OCI-LY1 (cell line): ENCODE data around the gene HYDIN.
"Not testable (repeated sequence)": the region's sequence is repeated elsewhere in the genome, so short reads cannot be mapped to it uniquely, and the experiment has no call there.

Source experiments
- H2AFZ ChIP-seq: fragments of 200-600 bp; sonication (generic), shearing (Covaris generic); 2 replicates; pipeline ENCODE4 v1.6.0; 2014; ENCODE audit warnings: antibody characterized with exemption, mild to moderate bottlenecking, low read length
- H3F3A ChIP-seq: fragments of 200-600 bp; sonication (generic), shearing (Covaris generic); 2 replicates; pipeline ENCODE4 v1.6.0; 2014; ENCODE audit warnings: mild to moderate bottlenecking, antibody characterized with exemption, low read length, moderate library complexity; ENCODE audit not compliant: insufficient read depth
- H3K27ac ChIP-seq: fragments of 200-600 bp; sonication (generic); 2 replicates; pipeline ENCODE4 v1.5.1; 2014; ENCODE audit warnings: low read length, mixed run types, mild to moderate bottlenecking, low read depth; ENCODE audit not compliant: poor library complexity, severe bottlenecking
- H3K27me3 ChIP-seq: fragments of 200-600 bp; sonication (generic); 2 replicates; pipeline ENCODE4 v1.6.0; 2014; ENCODE audit warnings: antibody characterized with exemption, mild to moderate bottlenecking, low read length, moderate library complexity; ENCODE audit not compliant: insufficient read depth
- H3K36me3 ChIP-seq: fragments of 200-600 bp; sonication (generic); 2 replicates; pipeline ENCODE4 v1.6.1; 2014; ENCODE audit warnings: mild to moderate bottlenecking, antibody characterized with exemption, low read length, moderate library complexity, mixed read lengths; ENCODE audit not compliant: insufficient read depth
- H3K4me1 ChIP-seq: fragments of 200-600 bp; sonication (generic); 2 replicates; pipeline ENCODE4 v1.5.1; 2014; ENCODE audit warnings: mild to moderate bottlenecking, low read length, moderate library complexity; ENCODE audit not compliant: insufficient read depth, severe bottlenecking
- H3K4me2 ChIP-seq: fragments of 200-600 bp; sonication (generic), shearing (Covaris generic); 2 replicates; pipeline ENCODE4 v1.6.1; 2014; ENCODE audit warnings: low read length
- H3K4me3 ChIP-seq: fragments of 200-600 bp; sonication (generic); 2 replicates; pipeline ENCODE4 v1.5.1; 2014; ENCODE audit warnings: low read length, low read depth, mild to moderate bottlenecking, mixed read lengths; ENCODE audit not compliant: poor library complexity, severe bottlenecking
- H3K79me2 ChIP-seq: fragments of 200-600 bp; shearing (Covaris generic); 2 replicates; pipeline ENCODE4 v1.6.1; 2016; ENCODE audit warnings: mixed run types, low read length, mixed read lengths; ENCODE audit not compliant: insufficient read depth
- H3K9ac ChIP-seq: fragments of 200-600 bp; sonication (generic), shearing (Covaris generic); 2 replicates; pipeline ENCODE4 v1.6.1; 2014; ENCODE audit warnings: mild to moderate bottlenecking, low read length, mixed read lengths
- H3K9me2 ChIP-seq: fragments of 200-600 bp; sonication (generic), shearing (Covaris generic); 2 replicates; pipeline ENCODE4 v1.6.1; 2014; ENCODE audit warnings: low read depth, mild to moderate bottlenecking, low read length, mixed read lengths
- H3K9me3 ChIP-seq: fragments of 200-600 bp; shearing (Covaris generic); 2 replicates; pipeline ENCODE4 v1.6.1; 2014; ENCODE audit warnings: low read length, mixed read lengths
- H4K20me1 ChIP-seq: fragments of 200-600 bp; sonication (generic), shearing (Covaris generic); 2 replicates; pipeline ENCODE4 v1.6.0; 2016; ENCODE audit warnings: mild to moderate bottlenecking, low read length; ENCODE audit not compliant: insufficient read depth

HYDIN gene

DNA sequence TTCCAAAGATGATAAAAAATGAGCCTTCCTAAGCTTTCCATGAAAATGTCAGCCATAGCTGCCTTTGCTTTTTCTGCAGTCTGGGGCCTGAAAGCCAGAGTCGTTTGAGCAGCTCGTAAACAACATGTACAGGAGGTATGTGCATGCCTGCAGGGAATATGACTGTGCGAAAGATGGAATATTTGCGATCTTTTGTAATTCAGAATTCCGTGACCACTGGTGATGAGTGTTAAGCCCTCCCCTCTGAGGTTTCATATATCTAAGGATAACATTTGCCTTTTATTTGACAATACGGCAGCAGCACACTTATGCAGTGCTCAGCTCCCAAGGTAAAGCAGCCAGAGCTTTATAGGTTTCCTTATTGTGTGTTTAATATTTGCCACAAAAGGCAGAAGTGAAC, 192.5 kb downstream of the HYDIN start:
- not testable (repeated sequence) for H3K36me3 ChIP-seq, H3K9ac ChIP-seq, H3K27ac ChIP-seq, H3K27me3 ChIP-seq, H3K79me2 ChIP-seq, H3K9me3 ChIP-seq, H2AFZ ChIP-seq, H3K9me2 ChIP-seq, H3K4me3 ChIP-seq, H3K4me1 ChIP-seq, H3K4me2 ChIP-seq, H4K20me1 ChIP-seq, H3F3A ChIP-seq

DNA sequence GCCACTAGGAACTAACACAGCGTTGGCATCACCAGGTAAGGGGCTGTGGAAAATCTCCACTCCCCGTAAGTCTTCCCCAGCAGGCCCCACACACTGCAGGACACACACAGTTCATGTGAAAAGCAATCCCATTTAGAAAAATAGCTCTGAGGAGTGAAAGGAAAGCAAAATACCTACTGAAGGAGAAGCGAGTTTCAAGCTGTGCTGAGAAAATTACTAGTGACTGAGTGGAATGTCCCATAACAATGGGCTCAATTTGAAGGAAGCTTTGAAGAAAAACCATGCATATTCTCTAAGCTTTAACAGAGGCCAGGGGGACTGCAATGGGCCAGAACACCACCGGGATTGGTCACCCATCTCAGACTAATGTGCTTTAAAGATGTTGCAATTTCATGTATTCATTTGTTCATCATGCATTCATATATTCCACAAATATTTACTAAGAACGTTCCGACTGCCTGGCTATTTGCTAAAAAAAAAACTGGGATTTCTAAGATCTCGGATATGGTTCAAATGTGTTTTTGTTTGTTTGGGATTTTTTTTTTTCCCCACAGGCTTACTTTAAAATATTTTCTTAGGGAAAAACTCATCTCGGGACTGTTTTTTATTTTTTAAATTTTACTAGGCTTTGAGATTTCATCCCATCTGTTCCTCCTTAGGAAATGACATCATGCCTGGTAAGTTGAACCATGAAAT, 202.3 kb downstream of the HYDIN start:
- H3K9me3 ChIP-seq, H3K27me3 ChIP-seq, H3K9ac ChIP-seq, H2AFZ ChIP-seq, H3K4me3 ChIP-seq, H3K36me3 ChIP-seq, H3K9me2 ChIP-seq, H3K79me2 ChIP-seq, H3K4me1 ChIP-seq, H3K4me2 ChIP-seq, H3F3A ChIP-seq, H4K20me1 ChIP-seq, H3K27ac ChIP-seq: not testable (repeated sequence)

DNA sequence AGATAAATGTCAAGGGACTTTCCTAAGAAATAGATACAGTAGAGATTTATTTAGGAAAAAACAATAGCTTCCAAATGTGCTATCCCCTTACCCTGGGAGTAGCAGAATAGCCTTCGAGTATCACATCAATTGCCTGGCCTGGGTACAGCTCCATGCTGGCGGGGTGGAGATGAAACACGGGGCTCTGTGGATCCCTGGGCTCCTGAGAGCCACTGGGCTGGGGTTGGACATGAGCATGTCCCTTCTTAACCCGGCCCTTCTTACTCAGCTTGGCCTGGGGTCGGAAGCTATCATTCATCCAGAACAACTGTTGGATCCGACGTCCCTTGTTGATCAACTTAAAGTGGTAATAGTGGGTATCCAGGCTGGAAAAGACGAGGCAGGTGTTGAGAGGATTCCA, 203.0 kb downstream of the HYDIN start:
- H3K27me3 ChIP-seq, H3K9me2 ChIP-seq: not testable (repeated sequence)

DNA sequence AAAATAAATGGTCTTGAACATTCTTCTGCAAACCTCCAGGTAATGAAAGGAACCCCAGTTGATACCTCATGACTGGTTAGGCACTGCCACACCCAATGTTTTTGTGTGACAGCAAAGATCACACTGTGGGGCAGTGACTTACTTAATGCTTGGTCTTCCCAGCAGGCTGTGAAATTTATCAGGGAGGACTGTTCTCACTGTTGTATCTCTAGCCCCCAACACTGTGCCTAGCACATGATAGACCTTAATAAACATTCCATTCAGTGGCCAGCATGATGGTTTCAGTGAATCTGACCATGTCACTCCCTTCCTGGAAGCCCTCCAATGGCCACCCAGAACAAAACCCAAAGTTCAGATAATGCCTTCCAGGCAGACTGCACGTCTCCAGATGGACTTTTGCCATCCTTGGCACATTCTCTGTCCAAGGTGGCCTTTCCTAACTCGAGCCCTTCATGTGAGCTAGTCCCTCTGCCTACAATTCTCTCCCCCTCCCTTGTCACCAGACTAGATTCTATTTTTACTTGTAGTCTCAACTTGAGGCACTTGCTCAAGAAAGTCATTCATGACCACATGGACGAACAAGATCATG, 206.6 kb downstream of the HYDIN start:
- not testable (repeated sequence) for H4K20me1 ChIP-seq, H3K36me3 ChIP-seq, H3K27me3 ChIP-seq, H2AFZ ChIP-seq, H3K9ac ChIP-seq, H3K9me2 ChIP-seq, H3K79me2 ChIP-seq, H3K27ac ChIP-seq, H3F3A ChIP-seq, H3K9me3 ChIP-seq, H3K4me1 ChIP-seq, H3K4me3 ChIP-seq, H3K4me2 ChIP-seq

More for the DNA sequence above, 203.0 kb downstream of the HYDIN start:
- H3K4me1 ChIP-seq, H3K4me3 ChIP-seq, H3K36me3 ChIP-seq, H3K9ac ChIP-seq, H3K9me3 ChIP-seq, H3K27ac ChIP-seq, H3F3A ChIP-seq, H3K4me2 ChIP-seq, H4K20me1 ChIP-seq, H2AFZ ChIP-seq, H3K79me2 ChIP-seq: not testable (repeated sequence)

DNA sequence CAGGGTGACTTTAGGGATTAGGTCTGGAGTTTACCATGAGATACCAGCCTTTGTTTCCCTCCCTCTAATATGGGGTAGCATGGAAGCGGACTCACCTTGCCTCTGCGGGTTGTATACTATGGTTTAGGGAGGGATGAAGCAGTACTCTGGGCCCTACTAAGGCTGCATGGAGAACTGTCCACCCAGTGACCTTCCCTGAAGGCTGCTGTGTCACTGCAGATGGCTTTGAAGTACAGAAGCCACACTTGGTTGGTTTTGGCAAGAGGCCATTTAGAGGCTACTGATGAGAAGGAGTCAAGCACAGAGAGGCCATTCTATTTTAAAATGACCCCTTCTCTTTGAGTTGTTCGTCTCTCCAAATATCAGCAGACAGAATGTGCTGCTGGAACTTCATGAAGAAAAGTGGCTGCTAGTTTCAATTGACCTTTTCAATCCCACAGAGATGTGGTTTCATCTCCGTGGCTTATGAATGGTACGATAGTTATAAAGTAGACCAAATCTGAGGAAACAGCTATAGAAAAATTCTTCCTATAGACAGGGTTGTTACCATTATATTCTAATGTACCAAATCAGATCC, 208.5 kb downstream of the HYDIN start:
- H3K4me2 ChIP-seq, H3K9ac ChIP-seq, H3K27me3 ChIP-seq, H2AFZ ChIP-seq, H3K79me2 ChIP-seq, H3K4me3 ChIP-seq, H3K9me2 ChIP-seq, H3K27ac ChIP-seq, H3K4me1 ChIP-seq, H3F3A ChIP-seq, H4K20me1 ChIP-seq, H3K9me3 ChIP-seq, H3K36me3 ChIP-seq: not testable (repeated sequence)

DNA sequence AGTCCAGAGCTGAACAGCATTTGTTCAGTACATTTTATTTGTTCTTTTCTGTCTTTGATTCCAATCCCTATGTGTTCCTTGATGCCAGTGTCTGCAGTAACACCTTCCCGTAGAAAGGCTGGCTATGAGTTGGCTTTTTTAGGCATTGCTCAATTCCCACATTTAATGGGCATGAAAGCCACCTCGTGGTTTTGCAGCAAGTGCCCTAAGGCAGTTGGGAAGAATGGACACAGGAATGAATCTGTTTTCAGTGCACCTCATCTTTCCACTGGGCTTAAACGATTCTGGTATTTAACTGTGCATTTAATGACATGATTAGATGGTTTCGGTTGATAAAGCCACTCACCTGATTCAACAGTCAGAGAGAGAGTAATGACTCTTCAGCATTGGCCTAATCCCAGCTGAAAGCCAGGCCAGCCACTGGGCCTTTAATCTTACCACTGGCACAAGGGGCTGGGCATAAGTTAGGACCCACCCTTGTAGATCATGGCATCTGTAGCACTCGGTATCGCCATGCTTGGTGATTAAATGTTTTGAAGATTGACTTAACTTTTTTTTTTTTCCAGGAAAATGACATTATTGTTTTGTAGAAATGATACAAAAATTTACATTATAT, 211.3 kb downstream of the HYDIN start:
- H3K9ac ChIP-seq, H4K20me1 ChIP-seq, H3K4me1 ChIP-seq, H3K27ac ChIP-seq, H3K27me3 ChIP-seq, H3K4me2 ChIP-seq, H3K36me3 ChIP-seq, H3K9me2 ChIP-seq, H3K79me2 ChIP-seq, H2AFZ ChIP-seq, H3K9me3 ChIP-seq, H3F3A ChIP-seq, H3K4me3 ChIP-seq: not testable (repeated sequence)

DNA sequence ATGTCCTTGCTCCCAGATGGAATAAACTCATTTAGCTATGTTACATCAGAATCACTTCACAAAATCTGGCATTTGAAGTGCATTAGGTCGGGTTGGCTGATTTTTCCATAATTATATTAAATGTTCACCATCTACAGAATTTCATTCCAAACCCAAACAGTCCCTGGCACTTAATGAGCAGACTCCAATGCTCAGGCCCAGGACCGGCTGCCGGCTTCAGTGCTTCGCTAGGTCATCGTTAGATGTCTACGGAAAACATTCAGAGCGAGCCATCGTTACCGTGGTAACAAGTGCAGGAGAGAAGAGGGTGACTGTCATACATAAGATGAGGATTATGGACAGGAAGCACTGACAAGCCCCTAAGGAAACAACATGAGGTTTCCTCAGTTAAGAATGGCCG, 215.1 kb downstream of the HYDIN start:
- H4K20me1 ChIP-seq, H3K9me3 ChIP-seq, H2AFZ ChIP-seq, H3K36me3 ChIP-seq, H3K27me3 ChIP-seq, H3F3A ChIP-seq, H3K4me2 ChIP-seq, H3K9me2 ChIP-seq, H3K9ac ChIP-seq, H3K27ac ChIP-seq, H3K4me1 ChIP-seq, H3K4me3 ChIP-seq, H3K79me2 ChIP-seq: not testable (repeated sequence)
